ENCODE data around the gene WDR74. TPM values are rescaled to one million over a fixed set of nuclear protein-coding genes. Genes with fewer than 3 reads are reported as not detected.

Gene WDR74
- total RNA-seq, 1 experiment from 2014 or later, result 110 TPM

GRCh38 chr11:62882431-62882749 lies 43.0 kb upstream of the WDR74 start (continued):
- TF ChIP-seq ATF6 (CRISPR knock-in tag; IDR thresholded peaks at IDR 0.05) (no peak), ZNF317 (CRISPR knock-in tag; IDR thresholded peaks at IDR 0.05; ENCODE audit: borderline replicate concordance, low read depth) (no peak), FOXP4 (CRISPR knock-in tag; IDR thresholded peaks at IDR 0.05) (no peak), ZNF219 (CRISPR knock-in tag; IDR thresholded peaks at IDR 0.05; ENCODE audit: borderline replicate concordance) (no peak), ELF4 (CRISPR knock-in tag; IDR thresholded peaks at IDR 0.05; ENCODE audit: low read depth) (no peak), ZNF121 (CRISPR knock-in tag; IDR thresholded peaks at IDR 0.05) (no peak), MYBL2 (CRISPR knock-in tag; IDR thresholded peaks at IDR 0.05) (no peak), GRHL2 (CRISPR knock-in tag; IDR thresholded peaks at IDR 0.05; ENCODE audit: insufficient replicate concordance, severe bottlenecking) (no peak)
- TF ChIP-seq, protein P1, sequence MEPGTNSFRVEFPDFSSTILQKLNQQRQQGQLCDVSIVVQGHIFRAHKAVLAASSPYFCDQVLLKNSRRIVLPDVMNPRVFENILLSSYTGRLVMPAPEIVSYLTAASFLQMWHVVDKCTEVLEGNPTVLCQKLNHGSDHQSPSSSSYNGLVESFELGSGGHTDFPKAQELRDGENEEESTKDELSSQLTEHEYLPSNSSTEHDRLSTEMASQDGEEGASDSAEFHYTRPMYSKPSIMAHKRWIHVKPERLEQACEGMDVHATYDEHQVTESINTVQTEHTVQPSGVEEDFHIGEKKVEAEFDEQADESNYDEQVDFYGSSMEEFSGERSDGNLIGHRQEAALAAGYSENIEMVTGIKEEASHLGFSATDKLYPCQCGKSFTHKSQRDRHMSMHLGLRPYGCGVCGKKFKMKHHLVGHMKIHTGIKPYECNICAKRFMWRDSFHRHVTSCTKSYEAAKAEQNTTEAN (CRISPR knock-in tag; IDR thresholded peaks at IDR 0.05), result no peak

GRCh38 chr11:62881579-62882430 lies 42.4 kb upstream of the WDR74 start:
- TF ChIP-seq NR2C2 (CRISPR knock-in tag; IDR thresholded peaks at IDR 0.05) (no peak), ZNF232 (CRISPR knock-in tag; IDR thresholded peaks at IDR 0.05) (no peak), NFATC4 (CRISPR knock-in tag; IDR thresholded peaks at IDR 0.05) (peak; percentile 31; the same call in 1 of the 2 replicates), TEAD1 (CRISPR knock-in tag; IDR thresholded peaks at IDR 0.05) (no peak), GABPB1 (CRISPR knock-in tag; IDR thresholded peaks at IDR 0.05) (peak; percentile 98), ESRRA (CRISPR knock-in tag; IDR thresholded peaks at IDR 0.05; ENCODE audit: borderline replicate concordance) (no peak), ETV6 (CRISPR knock-in tag; IDR thresholded peaks at IDR 0.05) (no peak), NR1H2 (CRISPR knock-in tag; IDR thresholded peaks at IDR 0.05) (no peak), USF2 (CRISPR knock-in tag; IDR thresholded peaks at IDR 0.05) (peak; percentile 66; the same call in 1 of the 2 replicates), ZNF423 (CRISPR knock-in tag; IDR thresholded peaks at IDR 0.05) (peak; percentile 60; the same call in 1 of the 2 replicates), ZNF121 (CRISPR knock-in tag; IDR thresholded peaks at IDR 0.05) (no peak)
- TF ChIP-seq, protein P2, sequence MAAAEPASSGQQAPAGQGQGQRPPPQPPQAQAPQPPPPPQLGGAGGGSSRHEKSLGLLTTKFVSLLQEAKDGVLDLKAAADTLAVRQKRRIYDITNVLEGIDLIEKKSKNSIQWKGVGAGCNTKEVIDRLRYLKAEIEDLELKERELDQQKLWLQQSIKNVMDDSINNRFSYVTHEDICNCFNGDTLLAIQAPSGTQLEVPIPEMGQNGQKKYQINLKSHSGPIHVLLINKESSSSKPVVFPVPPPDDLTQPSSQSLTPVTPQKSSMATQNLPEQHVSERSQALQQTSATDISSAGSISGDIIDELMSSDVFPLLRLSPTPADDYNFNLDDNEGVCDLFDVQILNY (CRISPR knock-in tag; IDR thresholded peaks at IDR 0.05), result 0 out of 2 replicates have a peak, but pooled peaks have one; percentile 6
- TF ChIP-seq, protein P3, sequence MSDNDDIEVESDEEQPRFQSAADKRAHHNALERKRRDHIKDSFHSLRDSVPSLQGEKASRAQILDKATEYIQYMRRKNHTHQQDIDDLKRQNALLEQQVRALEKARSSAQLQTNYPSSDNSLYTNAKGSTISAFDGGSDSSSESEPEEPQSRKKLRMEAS (CRISPR knock-in tag; IDR thresholded peaks at IDR 0.05), result peak; percentile 37; the same call in 1 of the 2 replicates
- no peaks in the 10 kb centered on the region for H3K9me3 Mint-ChIP-seq
- no peak for ATAC-seq
- peaks cover 49% of the 10 kb centered on the region for H3K4me1 Mint-ChIP-seq
- peak overlapping the region; percentile 100 for H3K27ac Mint-ChIP-seq
- peak; percentile 95 for DNase-seq (ENCODE audit: low spot score)
- ChIA-PET POLR2A (interaction anchor here (0.5 to 3.8 kb wide), 18 partner anchors 8 to 229 kb away, joined by 3 to 44 read pairs (median 4); partner anchors contain the start of genes HNRNPUL2, STX5, TEX54 and TMEM179B), CTCF (interaction anchor here (0.8 to 1.7 kb wide), 13 partner anchors 8 to 212 kb away, joined by 3 to 14 read pairs (median 4); partner anchors contain the start of genes HNRNPUL2, NXF1 and TMEM179B)
- H3K36me3 Mint-ChIP-seq, result peaks cover 69% of the 10 kb centered on the region
- H3K4me3 Mint-ChIP-seq, result peak overlapping the region; percentile 99
- peaks cover 3% of the 10 kb centered on the region; the same call in 1 of the 2 replicates for H3K27me3 Mint-ChIP-seq (ENCODE audit: low read depth)

Data from WTC11 (cell line).